ENCODE results near the gene ASB18. TPM values are rescaled to one million over a fixed set of nuclear protein-coding genes. Genes with fewer than 3 reads are reported as not detected.

The ASB18 gene
- total RNA-seq, 1 donor from 2014 or later: not detected

DNA sequence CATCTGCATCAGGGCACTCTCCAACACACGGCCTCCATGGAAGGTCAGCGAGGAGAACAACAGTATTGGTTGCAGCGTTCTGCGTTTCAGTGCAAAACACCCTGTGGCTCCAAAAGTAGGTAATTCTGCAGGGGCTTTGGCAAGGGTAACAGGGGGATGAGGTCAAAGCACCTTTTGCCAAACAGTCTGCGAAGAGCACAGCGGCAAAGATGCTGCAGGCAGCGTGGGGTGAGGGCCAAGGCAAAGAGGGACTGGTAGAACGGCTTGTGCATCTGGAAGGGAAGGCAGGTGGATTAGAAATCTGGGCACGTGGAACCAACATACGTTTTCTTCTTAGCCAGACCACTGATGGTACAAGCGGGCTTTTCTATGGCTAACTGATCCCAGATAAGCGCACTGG is 69.4 kb downstream of the ASB18 start:
- Mint-ChIP-seq H3K4me1 (no peaks in the 10 kb centered on the region), H3K9me3 (no peaks in the 10 kb centered on the region), H3K36me3 (ENCODE audit: low read depth) (no peaks in the 10 kb centered on the region), H3K27ac (no peak overlapping the region), H3K4me3 (no peak overlapping the region), H3K27me3 (no peaks in the 10 kb centered on the region)
- DNase-seq: no peak
- intact Hi-C loops (cut with micrococcal nuclease): no loop called here

DNA sequence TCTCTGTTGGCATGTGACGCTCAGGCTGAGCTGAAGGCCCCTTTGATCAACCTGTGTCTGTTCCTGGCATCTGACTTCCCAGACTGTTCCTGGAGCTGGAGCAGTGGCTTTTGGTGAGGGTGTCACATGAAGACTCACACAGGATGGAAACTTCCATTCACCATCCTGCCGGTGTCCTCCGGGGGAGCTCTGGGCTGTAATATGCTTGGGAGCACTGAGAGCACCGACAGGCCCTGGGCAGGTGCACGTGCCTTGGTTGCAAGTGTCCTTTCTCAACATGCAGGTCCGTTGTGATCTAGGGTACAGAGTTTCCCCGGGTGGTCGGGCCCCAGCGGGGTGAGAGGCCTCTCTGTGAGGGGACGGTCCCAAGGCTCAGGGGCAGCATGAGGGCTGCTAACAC is 71.2 kb downstream of the ASB18 start:
- no peak overlapping the region for H3K27ac Mint-ChIP-seq
- intact Hi-C loops (cut with micrococcal nuclease): no loop called here
- no peak for DNase-seq
- no peaks in the 10 kb centered on the region for H3K9me3 Mint-ChIP-seq
- no peaks in the 10 kb centered on the region for H3K4me1 Mint-ChIP-seq
- no peaks in the 10 kb centered on the region for H3K27me3 Mint-ChIP-seq
- no peaks in the 10 kb centered on the region for H3K36me3 Mint-ChIP-seq (ENCODE audit: low read depth)
- no peak overlapping the region for H3K4me3 Mint-ChIP-seq

DNA sequence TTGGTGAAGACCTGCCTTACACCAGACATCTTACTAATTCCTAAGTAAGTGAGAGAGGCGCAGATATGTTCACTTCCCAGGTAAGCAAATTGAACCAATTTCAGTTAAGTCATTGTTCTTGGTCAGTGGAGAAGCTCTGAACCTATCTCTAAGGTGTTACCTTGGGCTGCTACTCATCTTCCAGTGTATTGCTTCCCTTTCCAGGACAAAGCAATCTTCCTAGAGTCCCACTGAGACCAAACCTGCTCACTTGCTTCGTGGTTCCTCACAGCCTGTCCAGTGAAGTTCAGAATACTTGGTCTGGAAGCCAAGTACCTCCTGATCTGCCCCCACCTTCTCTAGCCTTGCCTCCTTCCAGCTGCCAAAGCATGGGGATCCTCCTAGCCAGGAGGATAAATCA is 73.5 kb downstream of the ASB18 start:
- DNase-seq: no peak
- no peaks in the 10 kb centered on the region for H3K36me3 Mint-ChIP-seq (ENCODE audit: low read depth)
- H3K4me3 Mint-ChIP-seq: no peak overlapping the region
- intact Hi-C loops (cut with micrococcal nuclease): no loop called here
- H3K27me3 Mint-ChIP-seq: no peaks in the 10 kb centered on the region
- H3K9me3 Mint-ChIP-seq: no peaks in the 10 kb centered on the region
- H3K4me1 Mint-ChIP-seq: no peaks in the 10 kb centered on the region
- H3K27ac Mint-ChIP-seq: no peak overlapping the region

DNA sequence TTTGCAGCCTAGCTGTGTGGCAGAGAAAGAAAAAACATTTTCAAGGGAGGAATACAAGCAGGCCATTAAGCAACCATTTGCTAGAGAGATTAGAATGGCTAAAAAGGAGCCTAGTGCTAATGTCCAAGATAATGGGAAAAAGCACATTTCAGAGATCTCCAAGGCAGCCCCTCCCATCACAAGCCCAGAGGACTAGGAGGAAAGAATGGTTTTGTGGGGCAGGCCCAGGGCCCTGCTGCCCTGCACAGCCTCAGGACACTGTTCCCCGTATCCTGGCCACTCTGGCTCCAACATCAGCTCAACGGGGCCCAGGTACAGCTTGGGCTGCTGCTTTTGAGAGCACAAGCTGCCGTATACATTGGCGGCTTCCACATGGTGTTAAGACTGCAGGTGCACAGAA is 79.5 kb downstream of the ASB18 start:
- Mint-ChIP-seq H3K27ac (no peak overlapping the region), H3K9me3 (no peaks in the 10 kb centered on the region), H3K4me1 (no peaks in the 10 kb centered on the region), H3K27me3 (peaks cover 22% of the 10 kb centered on the region), H3K36me3 (ENCODE audit: low read depth) (no peaks in the 10 kb centered on the region), H3K4me3 (no peak overlapping the region)
- intact Hi-C loops (cut with micrococcal nuclease): no loop called here
- DNase-seq: no peak

DNA sequence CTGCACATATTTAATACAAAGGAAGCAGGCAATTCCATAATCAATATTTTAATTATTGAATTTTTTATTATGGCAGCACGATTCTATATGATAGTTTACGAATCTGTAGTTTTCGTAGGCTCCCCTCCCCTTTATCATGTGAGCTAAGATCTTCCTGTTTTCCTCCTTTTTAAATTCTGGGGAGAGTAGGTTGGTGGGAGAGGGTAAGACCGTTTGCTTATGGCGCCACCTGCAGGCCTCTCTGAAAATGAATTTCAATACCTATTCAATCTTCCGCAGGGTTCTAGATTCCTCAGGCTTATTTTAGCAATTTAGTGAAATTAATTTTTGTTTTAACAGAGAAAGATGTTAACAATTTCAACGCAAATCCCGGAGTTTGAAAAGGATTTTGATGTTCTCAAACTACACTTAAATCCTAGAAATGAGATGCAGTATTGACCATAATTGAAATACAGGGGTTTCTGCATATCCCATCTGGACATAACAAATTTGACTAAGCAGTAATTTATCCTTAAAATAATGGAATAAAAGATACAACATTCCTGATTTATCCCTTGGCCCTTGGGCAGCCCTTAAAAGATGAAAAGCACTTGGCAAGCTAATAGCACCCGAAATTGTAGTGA is 83.3 kb downstream of the ASB18 start:
- no peaks in the 10 kb centered on the region for H3K4me1 Mint-ChIP-seq
- H3K36me3 Mint-ChIP-seq (ENCODE audit: low read depth): no peaks in the 10 kb centered on the region
- peaks cover 41% of the 10 kb centered on the region for H3K27me3 Mint-ChIP-seq
- no peak overlapping the region for H3K4me3 Mint-ChIP-seq
- no peak overlapping the region for H3K27ac Mint-ChIP-seq
- intact Hi-C loops (cut with micrococcal nuclease): loop anchor here (1.0 kb wide), 3 partner anchors 10 to 415 kb away; no protein-coding TSS in a partner anchor
- no peaks in the 10 kb centered on the region for H3K9me3 Mint-ChIP-seq
- peak; percentile 76 for DNase-seq

DNA sequence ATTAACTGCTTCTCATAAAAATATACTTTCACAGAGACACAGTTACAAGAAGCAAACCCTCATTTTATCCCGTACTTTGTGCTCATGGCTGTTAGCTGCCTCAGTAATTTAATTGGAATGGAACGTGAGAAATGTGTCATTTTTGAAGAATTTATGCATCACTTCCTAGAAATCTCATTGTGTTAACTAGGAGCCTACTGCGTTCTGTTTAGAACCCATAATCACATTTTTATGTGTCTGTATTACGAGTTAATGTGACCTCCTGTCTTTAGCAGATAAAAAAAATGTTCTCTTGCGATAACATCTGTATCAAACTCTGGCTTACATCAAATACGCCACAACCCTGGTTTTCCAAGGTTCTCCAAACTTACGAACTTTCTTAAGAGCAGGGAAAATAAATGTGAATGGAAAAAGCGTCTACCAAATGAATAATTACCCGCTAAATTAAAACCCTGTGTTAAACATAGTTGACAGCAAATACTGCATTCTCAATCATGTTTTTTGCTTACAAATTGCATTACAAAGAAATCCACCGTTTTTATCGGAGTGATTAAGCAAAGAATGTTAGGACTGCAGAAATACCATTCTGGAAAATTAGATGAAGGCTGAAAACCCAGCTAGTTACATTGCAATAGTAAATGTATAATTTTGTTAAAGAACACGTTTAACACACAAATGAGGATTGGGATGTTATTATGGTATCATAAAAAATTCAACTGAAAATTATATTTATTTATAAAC is 84.0 kb downstream of the ASB18 start:
- H3K9me3 Mint-ChIP-seq: no peaks in the 10 kb centered on the region
- no peak for DNase-seq
- peak overlapping the region; percentile 53 for H3K27ac Mint-ChIP-seq
- intact Hi-C loops (cut with micrococcal nuclease): loop anchor here (1.0 kb wide), 1 partner anchor 9 kb away; no protein-coding TSS in a partner anchor
- H3K4me3 Mint-ChIP-seq: no peak overlapping the region
- no peaks in the 10 kb centered on the region for H3K4me1 Mint-ChIP-seq
- H3K36me3 Mint-ChIP-seq (ENCODE audit: low read depth): no peaks in the 10 kb centered on the region
- H3K27me3 Mint-ChIP-seq: peaks cover 48% of the 10 kb centered on the region

DNA sequence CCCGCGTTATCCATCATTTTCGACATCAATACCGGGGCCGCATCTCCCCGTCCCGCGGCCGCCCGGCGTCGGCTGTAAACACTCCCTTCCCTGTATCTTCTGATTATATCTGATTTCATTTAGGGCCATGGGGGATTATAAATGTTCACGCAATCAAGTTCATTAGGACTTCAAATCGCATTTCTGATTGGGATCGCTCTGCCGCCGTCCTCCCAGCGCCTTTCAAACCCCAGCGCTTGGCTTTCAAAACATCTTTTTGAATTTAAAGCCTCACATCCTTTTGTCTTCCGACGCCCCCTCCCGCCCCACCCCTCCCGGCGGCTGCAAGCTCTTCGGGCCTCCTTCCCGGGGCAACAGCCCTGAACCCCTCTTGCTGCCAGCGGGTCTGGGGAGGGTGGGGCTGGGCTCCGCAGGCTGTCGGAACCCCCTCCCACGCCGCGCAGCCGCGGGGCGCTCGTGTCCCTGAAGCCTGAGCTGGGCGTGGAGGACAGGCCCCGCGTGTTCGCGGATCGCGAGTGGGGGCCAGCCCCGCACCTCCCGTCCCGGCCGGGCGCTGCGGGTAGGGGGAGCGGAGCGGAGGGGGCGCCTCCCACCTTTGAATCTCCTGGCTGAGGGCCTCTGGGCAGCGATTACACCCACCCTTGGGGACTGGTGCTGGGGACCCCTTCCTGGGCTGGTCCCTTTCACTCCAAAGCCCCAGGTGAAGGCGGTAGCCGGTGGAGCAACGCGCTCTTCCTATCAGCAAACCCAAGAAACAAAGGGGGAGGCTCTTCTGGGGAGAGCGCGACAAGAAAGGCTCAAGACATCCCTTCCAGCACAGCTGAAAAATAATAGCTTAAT is 84.8 kb downstream of the ASB18 start:
- peak overlapping the region; percentile 56 for H3K27ac Mint-ChIP-seq
- intact Hi-C loops (cut with micrococcal nuclease): loop anchor here (1.0 to 10.0 kb wide), 4 partner anchors 8 to 685 kb away; partner anchors contain the start of gene AGAP1
- peaks cover 56% of the 10 kb centered on the region for H3K27me3 Mint-ChIP-seq

DNA sequence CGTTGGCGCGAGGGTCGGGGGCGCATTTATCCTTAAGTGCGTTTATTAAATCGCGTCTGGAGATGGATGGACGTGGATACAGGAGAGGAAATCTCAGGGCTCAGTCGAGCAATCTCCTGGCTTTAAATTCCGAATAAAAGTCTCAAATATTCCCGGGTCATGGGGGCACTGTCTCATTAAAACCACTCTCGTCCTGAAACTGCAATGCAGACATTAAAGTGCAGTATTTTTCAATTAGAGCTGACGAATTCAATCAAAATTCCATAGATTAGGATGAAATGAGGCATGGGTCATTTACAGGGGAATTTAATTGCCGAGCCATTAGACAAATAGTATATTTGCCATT is 85.3 kb downstream of the ASB18 start:
- Mint-ChIP-seq H3K36me3 (ENCODE audit: low read depth) (no peaks in the 10 kb centered on the region), H3K9me3 (no peaks in the 10 kb centered on the region), H3K27me3 (peaks cover 62% of the 10 kb centered on the region), H3K27ac (no peak overlapping the region), H3K4me1 (no peaks in the 10 kb centered on the region), H3K4me3 (no peak overlapping the region)
- intact Hi-C loops (cut with micrococcal nuclease): loop anchor here (1.0 to 10.0 kb wide), 3 partner anchors 12 to 684 kb away; partner anchors contain the start of gene AGAP1
- DNase-seq: no peak

More for the DNA sequence above, 84.8 kb downstream of the ASB18 start:
- Mint-ChIP-seq H3K4me3 (no peak overlapping the region), H3K36me3 (ENCODE audit: low read depth) (no peaks in the 10 kb centered on the region), H3K4me1 (no peaks in the 10 kb centered on the region), H3K9me3 (no peaks in the 10 kb centered on the region)
- DNase-seq: no peak

DNA sequence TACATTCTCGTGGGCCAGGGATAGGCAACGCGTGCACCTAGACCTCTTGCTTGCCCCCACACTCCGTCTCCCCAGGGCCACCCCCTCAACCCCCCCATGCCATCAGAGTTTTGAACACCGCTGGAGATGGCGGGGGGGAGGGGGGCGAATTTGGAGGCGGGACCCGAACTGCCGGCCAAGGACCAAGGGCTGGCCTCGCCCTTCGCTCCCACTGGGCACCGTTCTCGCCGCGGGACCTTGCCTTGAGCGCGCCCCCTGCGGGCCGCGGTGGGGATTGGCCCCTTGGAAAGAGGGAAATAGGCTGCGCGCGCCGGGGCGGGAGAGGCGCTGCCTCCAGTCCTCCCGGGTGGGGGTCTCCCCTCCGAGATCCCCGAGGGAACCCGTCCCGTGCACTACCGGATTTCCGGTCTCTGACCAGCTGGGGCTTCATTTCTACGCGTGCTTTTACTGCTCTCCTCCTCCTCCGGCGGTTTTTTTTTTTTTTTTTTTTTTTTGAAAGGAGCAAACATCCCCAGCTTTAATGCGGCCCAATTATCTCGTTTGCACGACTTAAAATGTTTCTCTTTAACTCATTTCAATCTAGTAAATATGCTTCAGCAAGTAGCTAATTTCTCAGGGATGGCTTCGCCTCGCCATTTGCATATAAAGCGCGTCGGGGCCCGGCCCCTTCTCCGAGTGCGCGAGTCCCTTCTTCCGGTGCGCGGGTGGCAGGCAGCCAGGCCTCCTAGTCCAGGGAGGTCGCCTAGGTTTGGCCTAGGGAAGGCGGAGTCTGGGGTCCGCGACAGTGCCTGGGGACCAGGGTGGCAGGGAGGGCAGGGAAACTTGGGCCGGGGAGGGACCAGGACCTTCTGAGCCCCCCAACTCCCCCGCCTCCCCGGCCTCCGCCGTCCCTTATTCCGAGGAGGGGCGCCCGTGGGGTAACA is 86.0 kb downstream of the ASB18 start:
- H3K4me1 Mint-ChIP-seq: no peaks in the 10 kb centered on the region
- no peaks in the 10 kb centered on the region for H3K9me3 Mint-ChIP-seq
- no peaks in the 10 kb centered on the region for H3K36me3 Mint-ChIP-seq (ENCODE audit: low read depth)
- intact Hi-C loops (cut with micrococcal nuclease): loop anchor here (5.0 to 10.0 kb wide), 2 partner anchors 511 to 683 kb away; partner anchors contain the start of gene AGAP1
- H3K27me3 Mint-ChIP-seq: peaks cover 60% of the 10 kb centered on the region
- DNase-seq: peak; percentile 75
- H3K27ac Mint-ChIP-seq: no peak overlapping the region
- H3K4me3 Mint-ChIP-seq: no peak overlapping the region

DNA sequence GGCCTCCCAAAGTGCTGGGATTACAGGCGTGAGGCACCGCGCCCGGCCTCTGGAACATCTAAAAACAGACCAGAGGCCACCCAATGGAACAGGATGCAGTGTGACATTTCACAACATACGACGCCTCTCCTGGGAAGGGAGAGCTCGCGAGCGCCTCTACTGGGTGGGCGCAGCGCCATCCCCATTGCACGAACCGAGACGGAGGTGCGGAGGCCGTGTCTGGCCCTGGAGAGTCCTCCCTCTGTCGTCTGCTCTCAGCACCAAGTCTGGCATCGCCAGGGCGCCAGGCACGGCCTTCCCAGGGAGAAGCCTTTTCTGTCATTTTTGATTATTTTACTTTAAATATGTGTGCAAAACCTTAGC is 86.6 kb downstream of the ASB18 start:
- no peak overlapping the region for H3K27ac Mint-ChIP-seq
- H3K27me3 Mint-ChIP-seq: peaks cover 59% of the 10 kb centered on the region
- intact Hi-C loops (cut with micrococcal nuclease): loop anchor here (5.0 to 10.0 kb wide), 2 partner anchors 510 to 683 kb away; partner anchors contain the start of gene AGAP1
- peak; percentile 72 for DNase-seq
- no peaks in the 10 kb centered on the region for H3K36me3 Mint-ChIP-seq (ENCODE audit: low read depth)
- no peaks in the 10 kb centered on the region for H3K4me1 Mint-ChIP-seq
- H3K9me3 Mint-ChIP-seq: no peaks in the 10 kb centered on the region
- no peak overlapping the region for H3K4me3 Mint-ChIP-seq

DNA sequence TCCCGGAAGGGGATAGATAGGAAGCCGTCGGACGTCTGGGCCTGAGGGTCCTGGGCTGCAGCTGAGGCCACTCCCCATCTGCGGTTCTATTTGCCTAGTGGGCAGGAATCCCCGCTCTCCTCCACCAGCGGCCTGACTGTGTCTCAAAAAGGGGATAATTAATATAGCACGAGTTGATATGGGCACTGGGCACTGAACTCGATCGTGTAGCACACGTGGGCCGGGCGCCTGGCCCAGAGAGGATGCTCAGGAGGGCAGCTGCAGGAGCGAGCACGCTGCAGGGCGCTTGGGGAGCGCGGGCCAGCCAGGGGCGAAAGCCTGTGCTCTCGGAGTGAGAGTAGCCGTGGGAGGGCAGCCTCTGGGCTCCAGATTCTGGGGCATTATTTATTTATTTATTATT is 87.3 kb downstream of the ASB18 start:
- no peaks in the 10 kb centered on the region for H3K9me3 Mint-ChIP-seq
- H3K27ac Mint-ChIP-seq: no peak overlapping the region
- H3K4me1 Mint-ChIP-seq: no peaks in the 10 kb centered on the region
- H3K4me3 Mint-ChIP-seq: no peak overlapping the region
- intact Hi-C loops (cut with micrococcal nuclease): loop anchor here (5.0 to 10.0 kb wide), 2 partner anchors 510 to 682 kb away; partner anchors contain the start of gene AGAP1
- DNase-seq: no peak
- H3K36me3 Mint-ChIP-seq (ENCODE audit: low read depth): no peaks in the 10 kb centered on the region
- H3K27me3 Mint-ChIP-seq: peaks cover 62% of the 10 kb centered on the region

DNA sequence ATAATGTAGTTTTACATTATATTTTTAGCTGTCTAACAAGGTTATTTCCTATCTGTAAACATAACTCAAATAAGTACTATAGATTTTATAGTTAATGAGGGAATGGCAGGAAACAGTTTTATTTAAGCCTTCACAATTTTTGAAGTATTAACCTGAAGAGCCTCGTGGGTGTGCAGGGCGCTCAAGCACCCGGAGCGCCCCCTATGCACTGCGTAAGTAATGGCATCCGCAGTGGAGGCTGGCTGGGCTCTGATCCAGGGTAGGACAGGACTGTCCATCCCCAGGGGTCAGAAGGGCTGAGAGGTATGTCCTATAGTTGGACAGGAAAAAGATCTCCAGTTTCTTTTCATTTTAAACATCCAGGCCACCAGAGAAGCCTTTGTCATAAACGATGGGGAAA is 87.8 kb downstream of the ASB18 start:
- H3K4me3 Mint-ChIP-seq: no peak overlapping the region
- no peaks in the 10 kb centered on the region for H3K4me1 Mint-ChIP-seq
- no peak overlapping the region for H3K27ac Mint-ChIP-seq
- no peaks in the 10 kb centered on the region for H3K36me3 Mint-ChIP-seq (ENCODE audit: low read depth)
- DNase-seq: no peak
- H3K9me3 Mint-ChIP-seq: no peaks in the 10 kb centered on the region
- H3K27me3 Mint-ChIP-seq: peaks cover 66% of the 10 kb centered on the region
- intact Hi-C loops (cut with micrococcal nuclease): loop anchor here (5.0 to 10.0 kb wide), 2 partner anchors 509 to 682 kb away; partner anchors contain the start of gene AGAP1

Data from activated CD4-positive, alpha-beta T cell treated with anti-CD3 and anti-CD28 coated beads, Interleukin-2, amount 10 ng/mL, durations not matched to agents 24 days and 14 days (primary cell).